Lower leg skin (tissue), 3 donors: Measurements from ENCODE around the gene ZNF224.

Source experiments
- CTCF ChIP-seq, 3 donors: fragments of 450-650 bp; IDR thresholded peaks; one replicate each; pipeline ENCODE4 v1.5.1; 2016; ENCODE audit warnings: antibody characterized with exemption in 3 of 3, mild to moderate bottlenecking in 3 of 3, moderate library complexity in 2 of 3
- POLR2A ChIP-seq, 2 donors: fragments of 450-650 bp; IDR thresholded peaks; one replicate each; pipeline ENCODE4 v1.6.1; 2016 to 2017; ENCODE audit warnings: antibody characterized with exemption in 2 of 2, mild to moderate bottlenecking in 1 of 2, moderate library complexity in 1 of 2

DNA sequence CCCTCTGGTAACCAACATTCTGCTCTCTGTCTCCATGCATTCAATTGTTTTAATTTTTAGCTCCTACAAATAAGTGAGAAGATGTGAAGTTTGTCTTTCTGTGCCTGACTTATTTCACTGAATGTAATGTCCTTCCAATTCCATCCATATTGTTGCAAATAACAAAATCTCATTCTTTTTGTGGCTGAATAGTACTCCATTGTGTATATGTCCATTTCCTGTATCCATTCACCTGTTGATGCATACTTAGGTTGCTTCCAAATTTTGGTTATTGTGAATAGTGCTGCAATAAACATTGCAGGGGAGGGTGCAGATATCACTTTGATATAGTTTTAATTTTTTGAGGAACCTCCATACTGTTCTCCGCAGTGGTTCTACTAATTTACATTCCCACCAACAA lies 24.7 kb upstream of the ZNF224 start:
- TF ChIP-seq CTCF (IDR thresholded peaks at IDR 0.05) (no peak), POLR2A (IDR thresholded peaks at IDR 0.05) (no peak)
